Measurements from ENCODE around the gene SLC35D2.

Gene SLC35D2

DNA sequence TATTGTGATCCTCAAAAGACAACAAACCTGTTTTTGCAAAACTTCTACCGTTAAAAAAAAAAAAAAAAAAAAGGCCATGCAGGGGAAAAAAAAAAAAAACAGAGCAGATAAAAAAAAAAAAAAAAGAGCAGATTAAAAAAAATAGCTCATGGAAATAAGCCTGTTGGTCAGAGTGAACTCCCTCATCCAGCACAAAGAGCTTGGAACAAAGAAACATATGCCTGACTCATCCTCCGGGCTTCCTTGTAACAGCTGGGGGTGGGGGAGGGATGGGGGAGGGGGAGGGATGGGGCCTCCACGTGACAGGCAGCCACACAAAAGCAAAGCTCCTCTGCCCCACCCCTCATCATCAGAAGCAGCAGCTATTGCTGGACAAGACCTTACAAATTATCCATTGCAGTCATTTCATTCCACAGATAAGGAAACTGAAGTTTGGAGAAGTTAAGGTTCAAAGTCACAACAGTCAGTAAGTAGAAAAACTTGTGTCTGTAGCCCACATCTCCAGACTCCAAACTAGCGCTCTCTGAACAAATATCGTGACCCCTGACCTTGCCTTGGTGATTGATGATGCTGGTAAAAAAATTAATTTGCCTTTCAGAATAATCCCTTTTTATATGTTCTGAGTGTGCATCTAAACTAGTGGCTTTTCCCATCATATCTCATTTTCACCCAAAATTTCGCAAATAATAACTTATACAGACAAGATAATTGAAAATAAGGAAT is 38.9 kb downstream of the SLC35D2 start:
- H3K27ac Mint-ChIP-seq: no peak overlapping the region
- H3K9me3 Mint-ChIP-seq: peaks cover 4% of the 10 kb centered on the region
- TF ChIP-seq, protein P1, sequence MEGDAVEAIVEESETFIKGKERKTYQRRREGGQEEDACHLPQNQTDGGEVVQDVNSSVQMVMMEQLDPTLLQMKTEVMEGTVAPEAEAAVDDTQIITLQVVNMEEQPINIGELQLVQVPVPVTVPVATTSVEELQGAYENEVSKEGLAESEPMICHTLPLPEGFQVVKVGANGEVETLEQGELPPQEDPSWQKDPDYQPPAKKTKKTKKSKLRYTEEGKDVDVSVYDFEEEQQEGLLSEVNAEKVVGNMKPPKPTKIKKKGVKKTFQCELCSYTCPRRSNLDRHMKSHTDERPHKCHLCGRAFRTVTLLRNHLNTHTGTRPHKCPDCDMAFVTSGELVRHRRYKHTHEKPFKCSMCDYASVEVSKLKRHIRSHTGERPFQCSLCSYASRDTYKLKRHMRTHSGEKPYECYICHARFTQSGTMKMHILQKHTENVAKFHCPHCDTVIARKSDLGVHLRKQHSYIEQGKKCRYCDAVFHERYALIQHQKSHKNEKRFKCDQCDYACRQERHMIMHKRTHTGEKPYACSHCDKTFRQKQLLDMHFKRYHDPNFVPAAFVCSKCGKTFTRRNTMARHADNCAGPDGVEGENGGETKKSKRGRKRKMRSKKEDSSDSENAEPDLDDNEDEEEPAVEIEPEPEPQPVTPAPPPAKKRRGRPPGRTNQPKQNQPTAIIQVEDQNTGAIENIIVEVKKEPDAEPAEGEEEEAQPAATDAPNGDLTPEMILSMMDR (IDR thresholded peaks at IDR 0.05; ENCODE audit: unreplicated experiment in 3 of 3): no peak
- no peak overlapping the region for H3K4me3 Mint-ChIP-seq
- no peaks in the 10 kb centered on the region for H3K27me3 Mint-ChIP-seq (ENCODE audit: low read depth)
- H3K4me1 Mint-ChIP-seq: peaks cover 30% of the 10 kb centered on the region
- peaks cover 11% of the 10 kb centered on the region for H3K36me3 Mint-ChIP-seq (ENCODE audit: low read depth)

DNA sequence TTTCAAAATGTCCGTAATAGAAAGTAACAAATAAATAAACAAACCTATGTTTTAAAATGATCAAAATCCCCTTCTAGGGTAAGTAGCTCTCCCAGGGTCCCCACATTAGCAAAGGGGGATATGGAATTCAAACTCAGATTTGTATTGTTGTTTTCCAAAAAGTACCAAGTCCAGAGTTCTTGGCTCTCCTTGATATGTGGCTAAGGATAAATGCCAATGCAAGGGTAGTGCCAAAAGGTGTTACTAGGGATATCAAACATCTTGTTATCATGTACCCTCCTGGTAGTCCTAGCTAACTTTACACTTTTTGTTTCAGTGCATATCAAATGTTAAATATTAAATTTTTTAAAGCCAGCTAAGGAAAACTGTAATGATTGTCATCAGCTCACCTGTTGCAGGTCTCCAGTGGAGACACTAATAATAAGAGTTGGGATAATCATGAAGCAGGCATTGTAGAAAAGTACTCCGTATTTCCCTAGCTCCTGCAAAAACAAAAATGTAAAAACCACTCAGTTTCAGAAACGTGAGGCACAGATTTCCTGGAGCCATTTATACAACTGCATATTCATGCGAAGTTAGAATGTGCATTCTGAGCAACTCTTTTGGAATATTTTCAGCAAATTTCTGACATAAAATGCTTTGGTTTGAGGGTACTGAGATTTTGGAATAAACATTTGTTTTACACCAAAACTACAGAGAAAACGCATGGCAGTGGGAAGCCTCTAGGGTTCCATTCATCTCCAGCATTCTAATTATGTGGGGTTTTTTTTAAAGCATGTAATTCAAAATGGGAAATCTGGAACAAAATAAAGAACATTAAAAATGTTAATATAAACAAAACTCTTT is 39.8 kb downstream of the SLC35D2 start:
- H3K27me3 Mint-ChIP-seq (ENCODE audit: low read depth): no peaks in the 10 kb centered on the region

DNA sequence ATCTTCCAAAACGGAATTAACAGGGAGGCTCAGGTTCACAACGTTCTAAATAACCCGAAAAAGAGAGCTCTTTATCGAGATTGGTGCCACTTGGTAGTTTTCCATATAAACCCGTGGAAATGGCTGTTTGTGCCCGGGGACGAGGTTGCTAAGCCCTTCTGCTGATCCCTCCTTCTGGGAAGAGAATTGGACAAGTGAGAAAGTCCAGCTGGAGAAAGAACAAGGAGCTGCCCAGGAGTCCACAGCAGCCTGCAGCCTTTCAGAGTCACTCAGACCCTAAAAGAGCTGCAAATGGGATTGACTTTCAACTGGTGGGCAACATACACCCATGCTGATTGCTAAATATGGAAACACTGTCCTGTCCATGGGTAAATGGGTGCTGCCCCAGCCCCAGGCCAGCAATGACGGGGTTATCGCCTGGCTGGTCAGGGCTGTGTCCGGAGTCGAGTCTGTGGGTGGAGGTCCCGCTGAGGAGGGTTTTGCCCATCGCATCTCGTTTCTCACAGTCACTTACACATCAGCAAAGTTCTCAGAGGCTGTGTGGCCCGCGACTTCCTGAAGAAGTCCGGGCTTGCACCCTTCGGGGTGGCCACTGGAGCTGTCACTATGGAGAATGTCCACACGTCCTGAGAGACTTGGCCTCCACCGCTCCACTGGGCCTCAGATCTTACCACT is 40.8 kb downstream of the SLC35D2 start:
- peak overlapping the region in 1 of 3 experiments; percentile 15 for H3K4me3 Mint-ChIP-seq

More for the DNA sequence above, 39.8 kb downstream of the SLC35D2 start:
- Mint-ChIP-seq H3K36me3 (ENCODE audit: low read depth) (peaks cover 11% of the 10 kb centered on the region), H3K4me3 (no peak overlapping the region), H3K4me1 (peaks cover 30% of the 10 kb centered on the region), H3K9me3 (peaks cover 4% of the 10 kb centered on the region), H3K27ac (no peak overlapping the region)
- TF ChIP-seq, protein P1 (IDR thresholded peaks at IDR 0.05; ENCODE audit: unreplicated experiment in 3 of 3): no peak

DNA sequence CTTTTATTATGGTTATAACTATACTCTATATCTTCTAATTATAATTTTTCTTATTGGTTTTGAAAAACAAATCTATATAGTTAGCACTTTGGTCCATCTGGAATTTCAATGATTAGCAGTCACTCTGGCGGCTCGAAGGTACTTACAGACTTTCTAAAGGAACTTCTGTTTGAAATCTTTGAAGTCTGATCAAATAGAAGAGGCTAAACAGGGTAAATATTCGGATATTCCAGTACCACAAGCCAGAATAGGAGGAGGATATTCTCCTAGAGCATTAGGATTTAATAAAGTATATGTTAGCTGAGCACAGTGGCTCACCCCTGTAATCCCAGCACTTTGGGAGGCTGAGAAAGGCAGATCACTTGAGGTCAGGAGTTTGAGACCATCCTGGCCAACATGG is 42.8 kb downstream of the SLC35D2 start:
- no peaks in the 10 kb centered on the region for H3K9me3 Mint-ChIP-seq
- TF ChIP-seq, protein P1 (IDR thresholded peaks at IDR 0.05; ENCODE audit: unreplicated experiment in 3 of 3): no peak
- H3K27ac Mint-ChIP-seq: no peak overlapping the region
- H3K27me3 Mint-ChIP-seq (ENCODE audit: low read depth): no peaks in the 10 kb centered on the region
- H3K4me3 Mint-ChIP-seq: no peak overlapping the region
- H3K36me3 Mint-ChIP-seq (ENCODE audit: low read depth): peaks cover 7% of the 10 kb centered on the region
- peaks cover 30% of the 10 kb centered on the region for H3K4me1 Mint-ChIP-seq

More for the DNA sequence above, 40.8 kb downstream of the SLC35D2 start:
- TF ChIP-seq, protein P1 (IDR thresholded peaks at IDR 0.05; ENCODE audit: unreplicated experiment in 3 of 3): no peak
- Mint-ChIP-seq H3K27ac (no peak overlapping the region), H3K27me3 (ENCODE audit: low read depth) (no peaks in the 10 kb centered on the region), H3K4me1 (peaks cover 30% of the 10 kb centered on the region), H3K36me3 (ENCODE audit: low read depth) (peaks cover 7% of the 10 kb centered on the region), H3K9me3 (no peaks in the 10 kb centered on the region)

DNA sequence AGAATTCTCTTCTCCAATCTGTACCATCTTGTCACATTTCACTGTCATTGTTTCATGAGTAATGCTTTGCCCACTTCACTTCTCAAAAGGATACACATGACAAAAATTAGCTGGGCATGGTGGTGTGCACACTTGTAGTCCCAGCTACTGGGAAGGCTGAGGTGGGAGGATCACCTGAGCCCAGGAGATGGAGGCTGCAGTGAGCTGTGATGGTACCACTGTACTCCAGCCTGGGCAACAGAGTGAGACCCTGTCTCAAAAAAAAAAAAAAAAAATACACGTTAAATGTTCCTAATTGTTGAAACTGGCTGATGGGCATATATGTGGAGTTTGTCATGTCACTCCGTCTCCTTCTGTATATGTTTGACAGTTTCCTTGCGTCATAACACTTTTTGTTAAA is 45.2 kb downstream of the SLC35D2 start:
- H3K36me3 Mint-ChIP-seq (ENCODE audit: low read depth): peaks cover 9% of the 10 kb centered on the region
- H3K27ac Mint-ChIP-seq: no peak overlapping the region
- TF ChIP-seq, protein P1 (IDR thresholded peaks at IDR 0.05; ENCODE audit: unreplicated experiment in 3 of 3): no peak
- H3K4me3 Mint-ChIP-seq: no peak overlapping the region
- no peaks in the 10 kb centered on the region for H3K9me3 Mint-ChIP-seq
- no peaks in the 10 kb centered on the region for H3K27me3 Mint-ChIP-seq (ENCODE audit: low read depth)
- H3K4me1 Mint-ChIP-seq: peaks cover 14% of the 10 kb centered on the region
